ENCODE results near the gene GLCE.
A peak's percentile ranks its signal among the peaks of the same experiment; 100 is the strongest.

Gene GLCE

DNA sequence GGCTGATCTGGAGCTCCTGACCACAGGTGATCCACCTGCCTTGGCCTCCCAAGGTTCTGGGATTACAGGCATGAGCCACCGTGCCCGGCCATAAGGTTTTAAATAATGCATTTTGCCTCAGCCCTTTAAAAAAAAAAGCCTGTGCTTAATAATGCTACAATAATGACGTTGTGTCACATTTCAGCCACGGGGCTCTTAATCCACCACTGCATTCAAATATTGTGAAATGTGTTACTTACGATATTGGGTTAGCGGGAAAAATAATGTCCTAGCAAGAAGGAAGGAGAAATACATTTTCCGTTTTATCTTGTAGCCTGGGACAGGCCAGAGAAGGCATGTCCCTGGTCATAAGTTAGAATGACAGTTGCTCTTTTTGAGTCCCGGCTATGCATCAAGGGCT is 155.9 kb downstream of the GLCE start:
- no peak for DNase-seq

DNA sequence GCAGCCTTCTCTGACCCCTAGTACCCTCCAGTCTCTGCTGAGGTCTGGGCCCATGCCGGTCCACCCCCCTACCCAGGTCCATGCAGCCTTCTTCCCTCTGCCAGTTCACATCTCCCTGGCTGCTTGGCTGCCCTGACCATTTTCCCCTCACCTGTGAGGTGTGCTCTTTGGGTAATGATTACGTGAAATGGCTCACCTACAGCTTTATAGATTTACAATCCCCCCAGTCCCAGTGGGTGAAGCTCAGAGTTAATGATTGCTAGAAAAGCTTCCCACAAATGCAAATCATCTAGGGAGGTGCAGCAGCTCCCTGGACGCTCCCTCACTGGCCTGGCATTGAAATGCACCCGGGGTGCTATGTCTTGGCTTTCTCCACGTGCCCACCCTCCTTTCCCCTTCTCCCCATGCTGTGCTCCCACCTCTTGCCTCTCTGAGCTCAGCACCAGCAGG is 157.0 kb downstream of the GLCE start:
- no peak for DNase-seq

DNA sequence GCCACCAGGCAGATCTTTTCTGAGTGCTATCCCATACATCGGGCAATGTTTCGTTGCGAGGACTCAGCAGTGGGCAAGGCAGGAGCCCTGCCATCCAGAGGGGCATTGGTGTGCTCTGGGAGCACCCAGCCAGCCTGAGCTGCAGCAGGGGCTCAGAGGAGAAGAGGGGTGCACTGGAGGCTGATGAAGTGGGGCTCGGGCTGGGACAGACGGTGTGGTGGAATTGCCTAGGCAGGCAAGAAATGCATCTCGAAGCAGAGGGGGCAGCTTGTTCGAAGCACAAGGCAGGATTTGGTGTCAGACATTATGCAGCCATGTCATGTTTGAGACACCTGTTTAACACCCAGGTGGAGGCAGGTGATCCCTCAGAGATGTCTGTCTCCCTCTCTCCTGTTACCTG is 157.6 kb downstream of the GLCE start:
- DNase-seq, result no peak

DNA sequence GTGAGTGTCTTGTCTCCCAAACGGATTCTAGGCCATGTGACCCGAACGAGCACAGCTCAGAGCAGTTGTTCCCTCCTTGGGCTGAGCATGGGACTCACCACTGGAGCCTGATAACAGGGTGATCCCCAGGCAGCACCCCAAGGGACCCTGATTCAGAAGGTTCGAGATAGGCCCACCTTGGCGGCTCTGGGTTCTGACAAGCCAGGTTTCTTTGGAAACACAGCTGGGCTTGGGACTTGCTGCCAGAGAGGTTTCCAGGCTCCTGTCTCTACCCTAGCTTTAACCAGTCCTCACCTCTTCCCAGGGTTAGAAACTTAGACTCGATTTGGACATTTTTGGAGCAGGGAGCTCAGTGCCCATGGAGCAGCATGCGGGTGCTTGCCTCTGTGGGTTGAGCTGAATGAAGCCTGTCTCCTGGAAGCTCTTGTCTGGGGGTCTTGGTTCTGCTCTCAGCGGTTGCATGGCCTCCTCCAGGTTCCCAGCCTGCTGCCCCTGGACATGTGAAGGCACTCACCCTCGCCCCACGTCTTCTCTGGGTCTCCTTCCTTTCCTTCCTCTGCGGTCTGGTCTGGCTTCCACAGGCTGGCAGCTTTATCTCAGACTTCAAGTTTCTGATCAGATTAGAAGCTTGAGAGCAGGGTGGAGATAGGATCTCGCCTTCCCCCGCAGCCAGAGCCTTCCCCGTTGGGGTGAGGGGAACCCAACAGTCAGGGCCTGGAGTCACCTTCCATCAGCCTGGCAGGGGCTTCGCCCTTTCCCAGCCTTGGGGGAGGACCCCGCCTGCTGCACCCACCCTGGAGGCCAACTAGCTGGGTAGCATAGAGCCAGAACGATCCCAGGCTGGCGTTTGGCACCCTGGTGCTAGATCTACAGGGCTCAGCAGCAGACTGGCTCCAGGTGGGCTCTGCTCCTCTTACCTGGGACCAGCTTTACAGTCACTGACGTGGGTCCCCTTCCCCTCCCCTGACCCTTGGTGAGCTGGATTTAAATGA is 159.2 kb downstream of the GLCE start:
- peak in 2 of 58 donors; percentile 10 to 19 for DNase-seq

DNA sequence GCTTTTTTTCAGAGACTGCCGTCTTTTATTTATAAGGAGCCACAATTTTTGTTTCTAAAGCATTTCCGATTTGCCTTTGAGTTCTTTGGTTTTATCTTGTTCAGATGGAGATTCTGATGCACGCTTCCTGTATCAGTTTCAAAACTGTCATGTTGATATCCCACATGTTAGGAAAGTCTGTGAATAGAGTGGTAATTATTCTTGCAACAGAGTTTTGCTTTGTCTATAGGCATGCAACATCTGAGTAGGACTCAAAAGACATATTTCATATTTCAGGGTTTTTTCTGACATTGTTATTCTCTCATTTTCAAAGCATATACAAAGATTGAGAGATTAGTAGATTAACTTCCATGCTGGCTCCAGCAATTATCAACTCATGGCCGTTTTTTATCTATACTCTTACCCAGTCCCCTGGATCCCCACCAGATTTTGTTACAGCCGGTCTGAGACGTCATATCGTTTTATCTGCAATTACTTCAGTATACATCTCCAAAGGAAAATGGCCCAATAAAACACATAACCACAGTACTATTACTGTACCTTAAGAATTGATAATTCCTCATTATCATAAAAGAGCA is 160.6 kb downstream of the GLCE start:
- DNase-seq, result no peak

All from anterior cingulate cortex (tissue), 58 donors.